Uterus (tissue), 4 donors: ENCODE data around the gene PLXDC2. TPM values are rescaled to one million over a fixed set of nuclear protein-coding genes. Genes with fewer than 3 reads are reported as not detected.

Experiments
- DNase-seq, 2 donors: peaks; one replicate each; pipeline ENCODE4 v3.0.0-alpha.2; 2019 to 2020
- H3K27ac ChIP-seq, 2 donors: fragments of 200-600 bp; sonication (generic); 1 replicate in 1 of 2; 2 replicates in 1 of 2; pipeline ENCODE4 v1.5.1; 2016 to 2018
- H3K27me3 ChIP-seq, 2 donors: fragments of 200-600 bp; sonication (generic); one replicate each; pipeline ENCODE4 v1.5.1; 2018 to 2019; ENCODE audit warnings: control low read depth in 1 of 2
- H3K36me3 ChIP-seq, 2 donors: fragments of 200-600 bp; sonication (generic); one replicate each; pipeline ENCODE4 v1.5.1; 2019; ENCODE audit warnings: control low read depth in 1 of 2
- H3K4me1 ChIP-seq, 2 donors: fragments of 200-600 bp; sonication (generic); one replicate each; pipeline ENCODE4 v1.5.1; 2018 to 2019; ENCODE audit warnings: control low read depth in 1 of 2
- H3K4me3 ChIP-seq, 2 donors: fragments of 200-600 bp; sonication (generic); 1 replicate in 1 of 2; 2 replicates in 1 of 2; pipeline ENCODE4 v1.5.1; 2018 to 2019; ENCODE audit warnings: mild to moderate bottlenecking in 1 of 2
- H3K9me3 ChIP-seq, 2 donors: fragments of 200-600 bp; sonication (generic); one replicate each; pipeline ENCODE4 v1.5.1; 2019; ENCODE audit warnings: control low read depth in 1 of 2
- POLR2A ChIP-seq, 2 donors: fragments of 450-650 bp; IDR thresholded peaks; one replicate each; pipeline ENCODE4 v1.6.1; 2016; ENCODE audit warnings: antibody characterized with exemption in 2 of 2, mild to moderate bottlenecking in 1 of 2, moderate library complexity in 1 of 2
- intact Hi-C: fragments of 100-400 bp; cut with DNase I; formaldehyde crosslinking; loops from one replicate; pipeline ENCODE4 v1.15.1; 2023; ENCODE audit warnings: low total_unique reads
- total RNA-seq, 4 donors: library from RNA; depleted of rRNA in 3 of 4; stranded (reverse); fragments of >200 nt in 3 of 4; gene quantifications; one replicate each; pipeline versions ENCODE4 v1.1.0 to v1.2.4, GENCODE V29; 2014 to 2023
- TF ChIP-seq, protein P1 (sequence below), 4 experiments: fragments of 200-600 bp in 2 of 4; fragments of 450-650 bp in 2 of 4; sonication (generic) in 2 of 4; IDR thresholded peaks; one replicate each; pipeline ENCODE4 v1.5.1; 2016 to 2019; ENCODE audit warnings: antibody characterized with exemption in 4 of 4, mild to moderate bottlenecking in 2 of 4, moderate library complexity in 1 of 4
- donor health status: DM: yes; HTN: yes; CAD: no.

Gene PLXDC2
- total RNA-seq, 4 donors from 2014 or later, result 39.4 to 59.2 (median 52.2) TPM

DNA sequence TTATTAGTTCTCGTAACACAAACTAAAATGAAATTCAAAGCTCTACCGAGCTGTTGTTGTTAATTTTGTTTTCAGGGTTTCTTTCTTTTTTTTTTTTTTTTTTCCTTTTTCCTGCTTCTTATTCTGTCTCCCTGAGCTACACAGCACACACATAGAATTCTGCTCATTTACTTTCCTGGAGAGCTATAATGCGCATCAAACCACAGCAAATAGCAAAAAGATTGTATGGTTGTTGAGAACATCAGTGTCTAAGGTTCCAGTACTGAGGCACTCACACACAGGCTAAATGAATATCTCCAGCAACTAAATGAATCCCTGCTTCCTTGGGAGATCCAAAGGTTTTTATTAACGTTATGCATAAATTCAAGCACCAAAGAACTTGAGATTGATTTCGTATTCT is 418.3 kb downstream of the PLXDC2 start:
- Histone ChIP-seq H3K9me3 (no peaks in the 10 kb centered on the region), H3K27ac (no peak overlapping the region), H3K4me1 (no peaks in the 10 kb centered on the region), H3K27me3 (no peaks in the 10 kb centered on the region), H3K36me3 (no peaks in the 10 kb centered on the region), H3K4me3 (no peak overlapping the region)
- TF ChIP-seq POLR2A (IDR thresholded peaks at IDR 0.05), result no peak
- TF ChIP-seq, protein P1, sequence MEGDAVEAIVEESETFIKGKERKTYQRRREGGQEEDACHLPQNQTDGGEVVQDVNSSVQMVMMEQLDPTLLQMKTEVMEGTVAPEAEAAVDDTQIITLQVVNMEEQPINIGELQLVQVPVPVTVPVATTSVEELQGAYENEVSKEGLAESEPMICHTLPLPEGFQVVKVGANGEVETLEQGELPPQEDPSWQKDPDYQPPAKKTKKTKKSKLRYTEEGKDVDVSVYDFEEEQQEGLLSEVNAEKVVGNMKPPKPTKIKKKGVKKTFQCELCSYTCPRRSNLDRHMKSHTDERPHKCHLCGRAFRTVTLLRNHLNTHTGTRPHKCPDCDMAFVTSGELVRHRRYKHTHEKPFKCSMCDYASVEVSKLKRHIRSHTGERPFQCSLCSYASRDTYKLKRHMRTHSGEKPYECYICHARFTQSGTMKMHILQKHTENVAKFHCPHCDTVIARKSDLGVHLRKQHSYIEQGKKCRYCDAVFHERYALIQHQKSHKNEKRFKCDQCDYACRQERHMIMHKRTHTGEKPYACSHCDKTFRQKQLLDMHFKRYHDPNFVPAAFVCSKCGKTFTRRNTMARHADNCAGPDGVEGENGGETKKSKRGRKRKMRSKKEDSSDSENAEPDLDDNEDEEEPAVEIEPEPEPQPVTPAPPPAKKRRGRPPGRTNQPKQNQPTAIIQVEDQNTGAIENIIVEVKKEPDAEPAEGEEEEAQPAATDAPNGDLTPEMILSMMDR (IDR thresholded peaks at IDR 0.05), result no peak
- intact Hi-C loops, result no loop called here
- no peak for DNase-seq

DNA sequence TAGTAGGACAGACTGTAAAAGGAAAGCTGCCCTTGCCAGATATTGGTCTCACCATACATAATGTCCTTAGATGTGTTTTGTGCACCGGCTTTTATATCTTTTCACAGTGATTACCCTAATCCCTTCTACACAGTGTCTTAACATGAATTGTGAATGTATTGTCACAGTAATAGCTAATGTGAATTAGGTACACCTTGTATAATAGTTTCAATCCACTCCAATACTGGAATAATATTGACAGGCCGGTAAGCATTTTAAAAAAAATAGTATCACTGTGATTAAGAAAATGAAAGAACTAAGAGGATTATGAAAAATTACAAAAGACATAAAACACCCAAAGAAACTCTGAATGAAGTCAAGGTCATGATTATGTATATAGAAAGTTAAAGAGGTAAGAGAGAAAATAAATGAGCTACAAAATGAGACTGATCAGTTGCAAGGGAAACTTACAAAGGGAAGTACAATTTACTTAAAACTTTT is 420.9 kb downstream of the PLXDC2 start:
- TF ChIP-seq POLR2A (IDR thresholded peaks at IDR 0.05), result no peak
- TF ChIP-seq, protein P1 (IDR thresholded peaks at IDR 0.05), result no peak
- no peaks in the 10 kb centered on the region for H3K27me3 ChIP-seq
- no peaks in the 10 kb centered on the region for H3K4me1 ChIP-seq
- DNase-seq, result no peak
- H3K27ac ChIP-seq, result no peak overlapping the region
- intact Hi-C loops, result no loop called here
- no peaks in the 10 kb centered on the region for H3K36me3 ChIP-seq
- no peak overlapping the region for H3K4me3 ChIP-seq
- H3K9me3 ChIP-seq, result no peaks in the 10 kb centered on the region

DNA sequence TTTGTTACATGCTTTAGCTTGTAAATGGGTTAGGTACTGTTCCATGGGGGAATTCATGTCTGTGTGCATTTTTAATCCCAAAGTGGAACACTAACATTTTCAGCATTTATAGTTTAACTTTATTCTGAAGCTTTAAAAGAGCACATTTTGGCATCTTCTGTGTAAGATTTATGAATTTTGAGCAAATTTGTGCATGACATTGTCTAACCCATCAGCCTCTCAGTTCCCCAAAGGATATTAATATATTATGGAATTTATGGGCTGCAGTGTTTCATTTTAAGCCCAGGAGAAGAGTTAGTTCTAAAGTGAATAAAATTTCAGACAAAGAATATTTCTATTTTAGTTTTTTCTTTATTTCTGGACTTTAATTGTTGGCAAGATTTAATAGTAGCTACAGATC is 421.4 kb downstream of the PLXDC2 start:
- Histone ChIP-seq H3K9me3 (no peaks in the 10 kb centered on the region), H3K4me3 (no peak overlapping the region), H3K27ac (no peak overlapping the region), H3K27me3 (no peaks in the 10 kb centered on the region), H3K36me3 (no peaks in the 10 kb centered on the region), H3K4me1 (no peaks in the 10 kb centered on the region)
- intact Hi-C loops, result no loop called here
- no peak for TF ChIP-seq POLR2A (IDR thresholded peaks at IDR 0.05)
- TF ChIP-seq, protein P1 (IDR thresholded peaks at IDR 0.05), result no peak
- no peak for DNase-seq

DNA sequence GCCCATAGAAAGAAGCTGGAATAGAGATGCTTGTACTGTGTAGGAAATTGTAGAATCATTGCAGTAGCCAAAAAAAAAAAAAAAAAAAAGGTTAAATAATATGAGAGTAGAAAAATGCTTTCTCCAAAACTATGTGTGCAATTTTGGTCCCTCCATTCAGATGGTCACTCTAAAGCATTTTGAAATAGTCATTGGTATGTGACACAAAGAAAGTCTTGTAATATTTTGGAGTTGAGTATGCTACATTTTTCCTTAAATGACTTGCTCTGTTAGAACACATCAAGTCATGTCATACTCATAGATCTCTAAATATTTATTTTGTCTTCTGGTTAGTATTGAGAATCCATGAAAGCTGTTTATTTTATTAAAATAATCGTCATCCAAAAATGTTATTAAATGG is 424.4 kb downstream of the PLXDC2 start:
- H3K27ac ChIP-seq, result no peak overlapping the region
- intact Hi-C loops, result no loop called here
- no peak for TF ChIP-seq POLR2A (IDR thresholded peaks at IDR 0.05)
- TF ChIP-seq, protein P1 (IDR thresholded peaks at IDR 0.05), result no peak
- no peaks in the 10 kb centered on the region for H3K36me3 ChIP-seq
- H3K4me3 ChIP-seq, result no peak overlapping the region
- H3K4me1 ChIP-seq, result no peaks in the 10 kb centered on the region
- H3K9me3 ChIP-seq, result no peaks in the 10 kb centered on the region
- H3K27me3 ChIP-seq, result no peaks in the 10 kb centered on the region
- no peak for DNase-seq

DNA sequence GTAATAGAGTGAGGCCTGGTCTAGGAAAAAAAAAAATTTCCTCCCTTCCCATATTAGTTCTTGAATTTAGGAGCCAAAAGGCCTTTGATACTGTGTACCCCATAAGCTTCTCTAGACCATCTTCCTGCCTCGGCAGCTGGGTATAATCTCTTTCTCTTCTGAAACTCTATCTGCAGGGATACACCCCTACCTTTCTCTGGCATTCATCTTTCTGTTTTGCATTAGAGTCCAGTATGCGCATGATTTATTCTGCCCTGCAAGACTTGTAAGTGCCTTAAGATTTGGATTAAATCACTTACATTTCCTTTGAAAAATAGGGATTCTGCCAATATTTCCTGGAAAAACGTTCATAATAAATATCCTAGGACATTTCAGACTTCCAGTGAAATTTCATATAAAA is 431.2 kb downstream of the PLXDC2 start:
- Histone ChIP-seq H3K36me3 (no peaks in the 10 kb centered on the region), H3K4me3 (no peak overlapping the region), H3K4me1 (no peaks in the 10 kb centered on the region), H3K9me3 (no peaks in the 10 kb centered on the region), H3K27me3 (no peaks in the 10 kb centered on the region), H3K27ac (no peak overlapping the region)
- intact Hi-C loops, result no loop called here
- DNase-seq, result no peak
- TF ChIP-seq POLR2A (IDR thresholded peaks at IDR 0.05), result no peak
- TF ChIP-seq, protein P1 (IDR thresholded peaks at IDR 0.05), result no peak
